Endothelial cell of umbilical vein (primary cell): ENCODE measurements around the gene SIAE. TPM values are rescaled to one million over a fixed set of nuclear protein-coding genes. Genes with fewer than 3 reads are reported as not detected.

ENCODE experiments used
- BruUV-seq: library from RNA; stranded (reverse); fragments of 400-500 nt; replicated peaks from 2 replicates; lab custom pipeline; 2021; lab: Mats Ljungman, UMichigan
- CTCF ChIA-PET: fragments of 300-600, 350-600 bp; sonication (Branson Sonifier 250); formaldehyde crosslinking; loops from one replicate; lab custom pipeline; 2021; ENCODE audit warnings: antibody characterized with exemption, inconsistent platforms; lab: Charles Lee
- POLR2A ChIA-PET: fragments of 300-600, 350-600 bp; sonication (Branson Sonifier 250); formaldehyde crosslinking; loops from one replicate; lab custom pipeline; 2021; ENCODE audit warnings: antibody characterized with exemption, inconsistent platforms; lab: Charles Lee
- DNase-seq: peaks from one replicate; pipeline ENCODE4 v3.0.0-alpha.2; 2011; ENCODE audit warnings: low read depth, low spot score
- FAIRE-seq: peaks from 2 replicates; lab custom pipeline; 2011; peaks lifted over from hg19 to GRCh38; lab: Jason Lieb, UNC
- H2AFZ ChIP-seq: 2 replicates; pipeline ENCODE4 v1.6.0; 2012; ENCODE audit warnings: low read depth, low read length, control low read depth, inconsistent platforms
- H3K27ac ChIP-seq: 2 replicates; pipeline ENCODE4 v1.5.1; 2011; ENCODE audit warnings: low read depth, mild to moderate bottlenecking, control low read depth, low read length, moderate library complexity; ENCODE audit not compliant: insufficient read depth
- H3K27me3 ChIP-seq, 2 experiments: 2 replicates each; pipeline versions ENCODE4 v1.6.0 to v1.6.1; 2011; ENCODE audit warnings: low read length in 2 of 2, mixed read lengths in 1 of 2; ENCODE audit not compliant: control insufficient read depth in 2 of 2, insufficient read depth in 2 of 2
- H3K36me3 ChIP-seq, 2 experiments: 2 replicates in 1 of 2; 3 replicates in 1 of 2; pipeline ENCODE4 v1.5.1; 2011; ENCODE audit warnings: low read length in 2 of 2, mild to moderate bottlenecking in 1 of 2, moderate library complexity in 1 of 2; ENCODE audit not compliant: control insufficient read depth in 2 of 2, insufficient read depth in 2 of 2; ENCODE audit errors: extremely low read depth in 1 of 2
- H3K4me1 ChIP-seq: 3 replicates; pipeline ENCODE4 v1.5.1; 2011; ENCODE audit warnings: mild to moderate bottlenecking, low read length; ENCODE audit not compliant: control insufficient read depth, insufficient read depth; ENCODE audit errors: extremely low read depth
- H3K4me2 ChIP-seq: 2 replicates; pipeline ENCODE4 v1.6.1; 2011; ENCODE audit warnings: low read length, control low read depth, mixed read lengths; ENCODE audit not compliant: insufficient read depth
- H3K4me3 ChIP-seq, 3 experiments: fragments of 200-600 bp in 1 of 3; sonication (generic), shearing (Covaris generic) in 1 of 3; replicated peaks in 1 of 3; 2 replicates each; pipeline ENCODE4 v1.5.1; 2011 to 2016; ENCODE audit warnings: control low read depth in 3 of 3, low read length in 3 of 3, mild to moderate bottlenecking in 2 of 3, inconsistent platforms in 1 of 3, low read depth in 1 of 3, moderate library complexity in 1 of 3; ENCODE audit not compliant: insufficient read depth in 1 of 3
- H3K79me2 ChIP-seq: 2 replicates; pipeline ENCODE4 v1.6.0; 2012; ENCODE audit warnings: low read length, inconsistent platforms; ENCODE audit not compliant: control insufficient read depth, insufficient read depth
- H3K9ac ChIP-seq: replicated peaks from 2 replicates; pipeline ENCODE3; 2011; ENCODE audit warnings: low read length, control low read depth; ENCODE audit not compliant: insufficient read depth; ENCODE audit errors: extremely low read depth
- H3K9me1 ChIP-seq: replicated peaks from 3 replicates; pipeline ENCODE4 v1.6.0; 2011; ENCODE audit warnings: mild to moderate bottlenecking, low read length; ENCODE audit not compliant: control insufficient read depth, insufficient read depth; ENCODE audit errors: extremely low read depth
- H3K9me3 ChIP-seq: replicated peaks from 2 replicates; pipeline ENCODE4 v1.5.1; 2012; ENCODE audit warnings: low read length, inconsistent platforms; ENCODE audit not compliant: control insufficient read depth, insufficient read depth
- H4K20me1 ChIP-seq: replicated peaks from 2 replicates; pipeline ENCODE3; 2011; ENCODE audit warnings: mild to moderate bottlenecking, low read length; ENCODE audit not compliant: control insufficient read depth, insufficient read depth; ENCODE audit errors: extremely low read depth
- EZH2 ChIP-seq: IDR thresholded peaks from 2 replicates; pipeline ENCODE4 v1.6.1; 2012; ENCODE audit warnings: borderline replicate concordance, low read depth, mild to moderate bottlenecking, moderate library complexity, low read length, inconsistent platforms; ENCODE audit not compliant: severe bottlenecking
- FOS ChIP-seq: IDR thresholded peaks from 2 replicates; pipeline ENCODE4 v1.6.1; 2011; ENCODE audit warnings: mild to moderate bottlenecking, low read length, moderate library complexity, borderline replicate concordance; ENCODE audit not compliant: insufficient read depth
- JUN ChIP-seq: IDR thresholded peaks from 2 replicates; pipeline ENCODE4 v1.6.1; 2011; ENCODE audit warnings: borderline replicate concordance, low read depth; ENCODE audit not compliant: insufficient read length, insufficient read depth
- MYC ChIP-seq: IDR thresholded peaks from one replicate; pipeline ENCODE4 v1.6.1; 2011; ENCODE audit warnings: mild to moderate bottlenecking, low read depth, low read length
- POLR2A ChIP-seq: IDR thresholded peaks from 2 replicates; pipeline ENCODE4 v1.6.1; 2012; ENCODE audit warnings: low read depth, mild to moderate bottlenecking, control low read depth, low read length
- POLR2AphosphoS5 ChIP-seq: IDR thresholded peaks from 2 replicates; pipeline ENCODE4 v1.6.1; 2012; ENCODE audit warnings: low read depth, mild to moderate bottlenecking, control low read depth, low read length, moderate library complexity; ENCODE audit not compliant: insufficient read depth
- dilution Hi-C: fragments of 300-500 bp; cut with MboI; formaldehyde crosslinking; loops from one replicate; pipeline ENCODE4 v1.15.0; 2019; ENCODE audit warnings: low sequenced_read_pairs; ENCODE audit not compliant: extremely low pct_ligation_motif_present
- intact Hi-C: fragments of 100-400 bp; cut with micrococcal nuclease; formaldehyde crosslinking; loops from one replicate; pipeline ENCODE4 v1.10.0; 2022
- polyA plus RNA-seq, 4 experiments: library from polyadenylated mRNA; depleted of rRNA in 3 of 4; stranded (reverse) in 3 of 4; unstranded in 1 of 4; fragments of >200 nt; gene quantifications; 2 replicates each; pipeline versions ENCODE4 v1.2.1 to v1.2.3, GENCODE V29; 2011 to 2012; ENCODE audit warnings: missing spikeins in 1 of 4
- total RNA-seq: library from RNA; stranded (reverse); gene quantifications from 2 replicates; pipeline ENCODE4 v1.2.3, GENCODE V29; 2021
- TF ChIP-seq, protein P1 (sequence below), 2 donors: IDR thresholded peaks; 1 replicate in 1 of 2; 2 replicates in 1 of 2; pipeline ENCODE4 v1.5.1; 2011; ENCODE audit warnings: low read length in 2 of 2, mild to moderate bottlenecking in 2 of 2, moderate library complexity in 2 of 2, control low read depth in 1 of 2, inconsistent platforms in 1 of 2, low read depth in 1 of 2; ENCODE audit not compliant: insufficient read depth in 1 of 2; ENCODE audit errors: extremely low read depth in 1 of 2

SIAE gene
- total and polyA plus RNA-seq, 2 donors (not counting 3 experiments of a cell fraction or from before 2014, with no cell fraction given): 16.9 to 23.9 TPM

DNA sequence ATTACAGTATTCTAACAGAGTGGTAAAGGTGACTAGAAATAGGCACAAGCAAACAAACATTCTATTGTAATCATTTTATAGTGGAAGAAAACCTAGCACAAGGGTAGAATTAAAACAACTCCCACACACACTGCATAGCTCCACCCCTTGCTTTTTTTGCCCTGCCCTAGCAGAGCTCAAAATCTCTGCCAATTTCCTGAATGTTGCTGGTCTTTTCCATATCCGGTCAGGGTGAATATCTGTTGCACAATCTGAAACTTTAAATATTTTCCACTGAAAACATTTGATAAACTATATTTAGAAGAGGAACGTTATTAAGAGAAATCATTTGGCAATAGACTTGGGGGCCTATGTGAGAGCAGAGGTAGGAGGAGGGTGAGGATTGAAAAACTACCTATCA, 2.8 kb upstream of the SIAE start:
- peak overlapping the region; percentile 54 for H3K4me2 ChIP-seq
- dilution Hi-C loops (no loop called here), intact Hi-C loops (loop anchor here (5.0 kb wide), 1 partner anchor 1209 kb away; no protein-coding TSS in a partner anchor)
- H3K4me1 ChIP-seq: peaks cover 26% of the 10 kb centered on the region
- H3K36me3 ChIP-seq: no peaks in the 10 kb centered on the region
- POLR2A ChIA-PET: no interaction called here
- no peak overlapping the region for H3K27ac ChIP-seq
- H3K4me3 ChIP-seq: no peak overlapping the region
- no peaks in the 10 kb centered on the region for H3K9me1 ChIP-seq
- TF ChIP-seq MYC: no peak
- TF ChIP-seq POLR2AphosphoS5: no peak
- no peak for TF ChIP-seq POLR2A
- TF ChIP-seq, protein P1, sequence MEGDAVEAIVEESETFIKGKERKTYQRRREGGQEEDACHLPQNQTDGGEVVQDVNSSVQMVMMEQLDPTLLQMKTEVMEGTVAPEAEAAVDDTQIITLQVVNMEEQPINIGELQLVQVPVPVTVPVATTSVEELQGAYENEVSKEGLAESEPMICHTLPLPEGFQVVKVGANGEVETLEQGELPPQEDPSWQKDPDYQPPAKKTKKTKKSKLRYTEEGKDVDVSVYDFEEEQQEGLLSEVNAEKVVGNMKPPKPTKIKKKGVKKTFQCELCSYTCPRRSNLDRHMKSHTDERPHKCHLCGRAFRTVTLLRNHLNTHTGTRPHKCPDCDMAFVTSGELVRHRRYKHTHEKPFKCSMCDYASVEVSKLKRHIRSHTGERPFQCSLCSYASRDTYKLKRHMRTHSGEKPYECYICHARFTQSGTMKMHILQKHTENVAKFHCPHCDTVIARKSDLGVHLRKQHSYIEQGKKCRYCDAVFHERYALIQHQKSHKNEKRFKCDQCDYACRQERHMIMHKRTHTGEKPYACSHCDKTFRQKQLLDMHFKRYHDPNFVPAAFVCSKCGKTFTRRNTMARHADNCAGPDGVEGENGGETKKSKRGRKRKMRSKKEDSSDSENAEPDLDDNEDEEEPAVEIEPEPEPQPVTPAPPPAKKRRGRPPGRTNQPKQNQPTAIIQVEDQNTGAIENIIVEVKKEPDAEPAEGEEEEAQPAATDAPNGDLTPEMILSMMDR (IDR thresholded peaks at IDR 0.05; ENCODE audit: extremely low read depth in 1 of 2, insufficient read depth in 1 of 2, low read depth in 1 of 2, low read length in 2 of 2): no peak
- no peak for TF ChIP-seq JUN
- TF ChIP-seq FOS: no peak
- TF ChIP-seq EZH2: no peak
- DNase-seq (peak; percentile 83), FAIRE-seq (peak; percentile 76)
- CTCF ChIA-PET: interaction anchor here (0.8 to 8.9 kb wide), 9 partner anchors 41 to 160 kb away, joined by 3 to 267 read pairs (median 6); partner anchors contain the start of genes ESAM and NRGN
- H4K20me1 ChIP-seq: no peaks in the 10 kb centered on the region
- H3K9ac ChIP-seq: no peak overlapping the region
- H3K9me3 ChIP-seq: no peaks in the 10 kb centered on the region
- no TSS peak for BruUV-seq
- no peaks in the 10 kb centered on the region for H3K27me3 ChIP-seq
- H2AFZ ChIP-seq: peak overlapping the region; percentile 26
- no peaks in the 10 kb centered on the region for H3K79me2 ChIP-seq
